Pulmonary artery endothelial cell (primary cell): Measurements from ENCODE around the gene DHX34. TPM values are rescaled to one million over a fixed set of nuclear protein-coding genes. Genes with fewer than 3 reads are reported as not detected.
A peak's percentile ranks its signal among the peaks of the same experiment; 100 is the strongest.
"Not testable (repeated sequence)": the region's sequence is repeated elsewhere in the genome, so short reads cannot be mapped to it uniquely, and the experiment has no call there.

Source experiments
- DNase-seq: peaks from one replicate; pipeline ENCODE4 v3.0.0-alpha.2; 2011; ENCODE audit warnings: low read depth, low spot score
- total RNA-seq: library from RNA; depleted of rRNA; stranded (reverse); fragments of >200 nt; gene quantifications from 2 replicates; pipeline ENCODE4 v1.2.3, GENCODE V29; 2014

The DHX34 gene
- total RNA-seq, 1 donor from 2014 or later = 7.1 TPM

DNA sequence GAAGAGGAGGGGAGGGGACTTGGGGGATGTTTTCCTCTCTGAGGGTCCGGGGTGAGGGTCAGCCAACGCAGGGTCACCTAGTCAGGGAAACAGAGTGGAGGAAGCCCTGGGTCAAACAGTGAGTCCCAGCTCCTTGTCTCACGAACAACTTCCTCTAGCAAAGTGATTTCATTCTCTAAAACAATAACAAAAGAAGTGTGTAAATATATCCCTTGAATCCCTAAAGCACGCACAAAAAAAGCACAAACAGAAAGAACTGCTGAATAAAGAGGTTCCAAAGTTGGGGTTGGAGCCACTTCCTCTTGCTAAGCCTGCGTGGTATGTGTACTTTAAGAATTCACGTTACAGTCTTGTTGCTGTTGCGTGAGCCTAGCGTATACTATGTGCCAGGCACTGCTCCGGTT, 18.6 kb upstream of the DHX34 start:
- peak; percentile 4 for DNase-seq

DNA sequence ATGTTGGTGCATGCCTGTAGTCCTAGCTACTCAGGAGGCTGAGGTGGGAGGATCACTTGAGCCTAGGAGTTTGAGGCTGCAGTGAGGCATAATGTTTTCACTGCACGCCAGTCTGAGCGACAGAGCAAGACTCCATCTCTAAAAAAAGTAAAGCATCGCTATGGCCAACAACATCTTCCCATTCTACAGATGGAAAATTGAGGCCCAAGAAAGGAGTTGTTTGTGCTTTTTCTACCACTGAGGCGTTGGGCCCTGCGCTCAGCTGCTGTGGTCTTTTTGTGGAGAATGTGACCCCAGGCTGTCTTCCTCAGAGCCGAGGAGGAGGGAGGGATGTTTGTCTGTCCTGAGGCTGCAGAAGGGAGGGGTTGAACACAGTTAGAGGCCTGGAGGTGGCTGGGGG, 17.6 kb upstream of the DHX34 start:
- DNase-seq = no peak

DNA sequence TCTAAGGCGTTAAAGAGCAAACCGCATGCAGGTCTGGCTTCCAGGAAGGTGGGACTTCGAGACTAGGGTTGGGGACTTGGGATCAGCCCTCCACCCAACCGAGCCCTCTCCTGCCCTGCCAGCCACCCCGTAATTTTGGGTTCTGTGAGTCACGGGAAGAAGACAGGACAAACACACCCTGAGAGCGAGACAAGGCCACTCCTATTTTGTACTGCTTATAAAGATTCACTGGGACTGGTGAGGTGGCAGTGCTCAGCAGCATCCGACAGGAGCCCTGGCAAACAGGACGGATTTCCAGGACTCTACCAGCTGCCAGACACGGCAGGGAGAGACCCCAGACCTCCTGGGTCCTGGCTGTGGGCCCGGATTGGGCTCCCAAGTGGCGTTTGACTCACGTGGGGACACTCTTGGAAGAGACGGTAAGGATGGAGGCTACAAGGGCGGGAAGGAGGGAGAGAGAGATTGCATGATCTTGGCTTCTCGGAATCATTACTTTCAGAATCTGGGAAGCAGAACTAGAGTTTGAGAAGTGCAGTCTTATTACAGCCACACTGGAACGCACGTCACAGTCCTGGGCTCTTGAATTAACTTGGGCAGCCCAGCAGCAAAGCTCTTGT, 17.1 kb upstream of the DHX34 start, which contains the start of gene C5AR2:
Gene C5AR2 (plus strand): TSS at position 245 of the 617 bp plus-strand sequence. CDS start 8,625 bp downstream, outside the sequence.
- no peak for DNase-seq

DNA sequence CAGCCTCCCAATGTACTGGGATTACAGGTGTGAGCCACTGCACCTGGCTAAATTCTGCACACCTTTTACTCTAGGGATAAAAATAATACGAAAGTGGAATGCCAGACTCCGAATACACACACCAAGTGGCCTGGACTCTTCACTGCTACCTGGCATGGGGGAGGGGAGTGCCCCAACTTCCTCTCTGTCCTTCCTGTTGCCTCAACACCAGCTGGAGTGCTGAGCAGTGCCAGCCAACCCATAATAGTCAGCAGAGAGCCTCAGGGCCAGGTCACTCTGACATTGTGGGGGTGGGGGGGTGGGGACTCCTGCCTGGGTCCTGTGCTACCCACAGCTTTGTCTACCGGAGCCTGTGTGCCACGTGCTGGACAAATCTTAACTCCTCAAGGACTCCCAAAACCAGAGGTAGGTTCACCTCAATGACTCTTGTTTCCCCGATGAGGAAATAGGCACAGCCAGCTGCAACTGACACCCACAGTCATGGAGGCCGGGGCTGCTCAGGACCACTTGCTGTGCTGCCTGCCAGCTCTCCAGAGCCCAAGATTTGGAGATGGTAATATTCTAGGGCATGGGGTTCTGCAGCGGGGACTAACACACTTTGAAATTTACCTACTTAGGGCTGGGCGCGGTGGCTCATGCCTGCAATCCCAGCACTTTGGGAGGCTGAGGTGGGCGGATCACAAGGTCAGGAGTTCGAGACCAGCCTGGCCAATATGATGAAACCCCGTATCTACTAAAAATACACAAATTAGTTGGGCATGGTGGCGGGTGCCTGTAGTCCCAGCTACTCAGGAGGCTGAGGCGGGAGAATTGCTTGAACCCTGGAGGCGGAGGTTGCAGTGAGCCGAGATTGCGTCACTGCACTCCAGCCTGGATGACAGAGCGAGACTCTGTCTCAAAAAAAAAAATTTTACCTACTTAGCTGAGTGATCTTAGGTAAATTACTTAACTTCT, 12.1 kb upstream of the DHX34 start:
- not testable (repeated sequence) for DNase-seq

DNA sequence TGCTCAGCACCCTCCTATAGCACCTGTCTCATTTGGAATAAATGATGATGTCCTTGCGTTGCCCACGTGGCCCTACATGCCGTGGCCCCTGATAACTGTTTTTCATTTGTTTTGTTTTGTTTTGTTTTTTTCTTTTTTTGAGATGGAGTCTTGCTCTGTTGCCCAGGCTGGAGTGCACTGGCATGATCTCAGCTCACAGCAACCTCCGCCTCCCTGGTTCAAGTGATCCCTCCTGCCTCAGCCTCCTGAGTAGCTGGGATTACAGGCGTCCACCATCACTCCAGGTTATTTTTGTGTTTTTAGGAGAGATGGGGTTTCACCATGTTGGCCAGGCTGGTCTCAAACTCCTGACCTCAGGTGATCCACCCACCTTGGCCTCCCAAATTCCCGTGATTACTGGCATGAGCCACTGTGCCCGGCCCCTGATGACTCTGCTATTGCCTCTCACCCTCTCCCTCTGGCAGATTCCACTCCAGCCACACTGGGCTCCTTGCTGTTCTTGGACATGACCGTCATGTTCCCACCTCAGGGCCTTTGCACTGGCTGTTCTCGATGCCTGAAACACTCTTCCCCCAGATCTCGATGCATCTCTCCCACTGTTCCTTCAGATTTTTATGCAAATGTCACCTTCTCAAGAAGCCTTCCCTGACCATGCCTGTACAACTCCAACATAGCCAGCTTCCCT, 9.8 kb upstream of the DHX34 start:
- no peak for DNase-seq

DNA sequence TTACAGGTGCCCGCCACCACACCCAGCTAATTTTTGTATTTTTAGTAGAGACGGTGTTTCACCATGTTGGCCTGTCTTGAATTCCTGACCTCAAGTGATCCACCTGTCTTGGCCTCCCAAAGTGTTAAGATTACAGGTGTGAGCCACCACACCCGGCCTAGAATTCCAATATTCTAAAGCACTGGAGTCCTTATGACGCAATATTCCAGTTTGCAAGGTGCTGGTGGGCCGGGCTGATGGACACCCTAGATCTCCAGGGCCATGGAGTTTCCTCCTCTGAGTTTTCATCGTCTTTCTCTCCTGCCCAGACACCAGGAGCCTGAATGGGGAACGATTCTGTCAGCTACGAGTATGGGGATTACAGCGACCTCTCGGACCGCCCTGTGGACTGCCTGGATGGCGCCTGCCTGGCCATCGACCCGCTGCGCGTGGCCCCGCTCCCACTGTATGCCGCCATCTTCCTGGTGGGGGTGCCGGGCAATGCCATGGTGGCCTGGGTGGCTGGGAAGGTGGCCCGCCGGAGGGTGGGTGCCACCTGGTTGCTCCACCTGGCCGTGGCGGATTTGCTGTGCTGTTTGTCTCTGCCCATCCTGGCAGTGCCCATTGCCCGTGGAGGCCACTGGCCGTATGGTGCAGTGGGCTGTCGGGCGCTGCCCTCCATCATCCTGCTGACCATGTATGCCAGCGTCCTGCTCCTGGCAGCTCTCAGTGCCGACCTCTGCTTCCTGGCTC, 8.5 kb upstream of the DHX34 start:
- no peak for DNase-seq

DNA sequence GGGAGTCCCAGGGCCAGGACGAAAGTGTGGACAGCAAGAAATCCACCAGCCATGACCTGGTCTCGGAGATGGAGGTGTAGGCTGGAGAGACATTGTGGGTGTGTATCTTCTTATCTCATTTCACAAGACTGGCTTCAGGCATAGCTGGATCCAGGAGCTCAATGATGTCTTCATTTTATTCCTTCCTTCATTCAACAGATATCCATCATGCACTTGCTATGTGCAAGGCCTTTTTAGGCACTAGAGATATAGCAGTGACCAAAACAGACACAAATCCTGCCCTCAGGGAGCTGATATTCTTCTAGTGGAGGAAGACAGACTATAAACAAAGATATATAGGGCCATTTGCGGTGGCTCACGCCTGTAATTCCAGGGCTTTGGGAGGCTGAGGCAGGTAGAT, 7.4 kb upstream of the DHX34 start:
- DNase-seq = no peak

DNA sequence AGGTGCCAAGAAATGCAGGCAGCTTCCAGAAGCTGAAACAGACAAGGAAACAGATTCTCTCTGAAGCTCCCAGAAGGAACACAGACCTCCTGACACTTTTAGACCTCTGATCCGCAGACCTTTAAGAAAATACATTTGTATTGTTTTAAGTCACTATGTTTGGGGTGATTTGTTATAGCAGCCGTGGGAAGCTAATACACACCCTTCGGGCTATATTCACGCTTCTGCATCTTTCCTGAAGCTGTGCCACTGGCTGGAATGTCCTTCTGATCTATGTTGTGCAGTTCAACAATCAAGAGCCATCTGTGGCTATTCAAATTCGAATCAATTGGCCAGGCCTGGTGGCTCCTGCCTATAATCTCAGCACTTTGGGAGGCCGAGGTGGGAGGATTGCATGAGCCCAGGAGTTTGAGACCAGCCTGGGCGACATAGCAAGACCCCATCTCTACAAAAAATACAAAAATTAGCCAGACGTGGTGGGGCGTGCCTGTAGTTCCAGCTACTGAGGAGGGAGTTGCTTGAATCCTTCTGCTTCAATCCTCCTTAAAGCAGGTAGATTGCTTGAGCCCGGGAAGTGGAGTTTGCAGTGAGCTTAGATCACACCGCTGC, 5.8 kb upstream of the DHX34 start:
- DNase-seq = no peak

DNA sequence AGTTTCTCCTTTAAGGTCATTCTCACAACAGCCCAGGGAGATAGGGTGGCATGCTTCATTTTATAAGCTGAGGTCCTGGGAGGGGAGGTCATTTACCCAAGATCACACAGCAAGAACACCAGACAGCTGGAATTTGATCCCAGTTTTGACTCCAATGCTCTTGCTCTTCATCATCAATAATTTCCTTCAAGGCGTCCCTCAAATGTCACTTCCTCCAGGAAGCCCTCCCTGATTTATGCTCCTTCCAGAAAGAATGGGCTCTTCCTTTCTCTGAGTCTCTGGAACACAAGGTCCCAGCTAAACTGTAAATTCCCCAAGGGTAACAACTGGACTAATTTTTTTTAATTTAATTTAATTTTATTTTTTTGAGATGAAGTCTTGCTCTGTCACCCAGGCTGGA, 4.7 kb upstream of the DHX34 start:
- no peak for DNase-seq

DNA sequence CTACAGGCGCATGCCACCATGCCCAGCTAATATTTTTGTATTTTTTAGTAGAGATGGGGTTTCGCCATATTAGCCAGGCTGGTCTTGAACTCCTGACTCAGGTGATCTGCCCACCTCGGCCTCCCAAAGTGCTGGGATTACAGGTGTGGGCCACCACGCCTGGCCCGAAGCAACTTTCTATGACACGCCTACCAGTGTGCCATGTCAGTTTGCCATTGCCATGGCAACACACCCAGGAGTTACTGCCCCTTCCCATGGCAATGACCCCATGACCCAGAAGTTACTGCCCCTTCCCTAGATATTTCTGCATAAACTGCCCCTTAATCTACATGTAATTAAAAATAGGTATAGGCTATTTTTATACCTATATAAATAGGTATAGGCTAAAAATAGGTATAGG, 3.1 kb upstream of the DHX34 start:
- not testable (repeated sequence) for DNase-seq

DNA sequence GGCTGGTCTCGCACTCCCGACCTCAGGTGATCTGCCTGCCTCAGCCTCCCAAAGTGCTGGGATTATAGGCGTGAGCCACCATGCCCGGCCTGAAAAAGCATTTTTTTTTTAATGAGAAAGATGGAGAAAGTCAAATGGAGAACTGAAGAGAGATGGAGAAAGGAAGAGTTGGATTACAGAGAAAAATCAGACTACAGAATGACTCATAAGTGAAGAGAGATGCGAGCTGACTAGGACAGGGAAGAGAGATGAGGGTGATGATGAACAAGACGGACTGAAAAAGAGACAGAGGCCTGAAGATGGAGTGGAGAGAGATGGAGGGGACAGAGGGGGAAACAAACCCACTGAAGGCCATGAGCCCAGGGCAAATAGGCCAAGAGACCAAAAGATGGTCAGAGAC, 1.5 kb downstream of the DHX34 start:
- DNase-seq = no peak

DNA sequence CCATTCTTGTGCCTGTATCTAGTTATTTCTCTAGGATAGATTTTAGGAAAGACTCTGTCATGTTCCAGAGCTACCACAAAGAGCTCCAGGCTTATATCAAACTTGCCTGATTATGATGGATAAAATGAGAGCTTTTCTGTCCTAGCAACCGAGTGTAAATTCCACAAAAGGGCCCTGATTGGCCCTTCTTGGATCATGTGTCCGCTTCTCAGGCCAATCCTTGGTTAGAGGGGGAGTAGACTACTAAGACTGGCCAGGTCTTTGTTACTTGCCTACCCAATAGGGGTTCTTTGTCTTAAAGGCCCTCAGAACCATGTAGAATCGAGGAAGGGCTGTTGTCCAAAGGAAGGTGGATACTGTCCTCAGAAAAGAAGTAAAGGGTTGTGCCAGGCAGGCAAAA, 2.4 kb downstream of the DHX34 start:
- DNase-seq = peak; percentile 11

DNA sequence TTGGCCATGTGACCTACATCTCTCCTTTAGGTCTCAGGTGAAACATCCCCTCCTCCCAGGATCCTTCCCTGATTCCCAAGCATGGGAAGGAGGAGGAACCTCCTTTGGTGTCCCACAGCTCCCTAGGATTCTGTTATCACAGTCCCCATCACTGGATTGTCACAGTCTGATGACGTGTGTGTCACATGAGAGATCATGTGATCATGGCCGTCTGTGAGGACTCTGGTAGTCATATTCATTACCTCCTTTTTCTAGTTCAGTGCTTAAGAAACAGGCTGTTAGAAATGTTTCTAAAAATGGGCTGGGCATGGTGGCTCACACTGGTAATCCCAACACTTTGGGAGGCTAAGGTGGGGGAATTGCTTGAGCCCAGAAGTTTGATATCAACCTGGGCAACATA, 3.0 kb downstream of the DHX34 start:
- DNase-seq = no peak

DNA sequence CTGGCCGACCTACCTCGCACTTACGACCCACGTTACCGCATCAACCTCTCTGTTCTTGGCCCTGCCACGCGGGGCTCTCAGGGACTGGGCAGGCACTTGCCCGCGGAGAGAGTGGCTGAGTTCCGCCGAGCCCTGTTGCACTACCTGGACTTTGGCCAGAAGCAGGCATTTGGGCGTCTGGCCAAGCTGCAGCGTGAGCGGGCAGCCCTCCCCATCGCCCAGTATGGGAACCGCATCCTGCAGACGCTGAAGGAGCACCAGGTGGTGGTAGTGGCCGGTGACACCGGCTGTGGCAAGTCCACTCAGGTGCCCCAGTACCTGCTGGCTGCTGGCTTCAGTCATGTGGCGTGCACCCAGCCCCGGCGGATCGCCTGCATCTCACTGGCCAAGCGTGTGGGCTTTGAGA, 4.2 kb downstream of the DHX34 start:
- DNase-seq = no peak

DNA sequence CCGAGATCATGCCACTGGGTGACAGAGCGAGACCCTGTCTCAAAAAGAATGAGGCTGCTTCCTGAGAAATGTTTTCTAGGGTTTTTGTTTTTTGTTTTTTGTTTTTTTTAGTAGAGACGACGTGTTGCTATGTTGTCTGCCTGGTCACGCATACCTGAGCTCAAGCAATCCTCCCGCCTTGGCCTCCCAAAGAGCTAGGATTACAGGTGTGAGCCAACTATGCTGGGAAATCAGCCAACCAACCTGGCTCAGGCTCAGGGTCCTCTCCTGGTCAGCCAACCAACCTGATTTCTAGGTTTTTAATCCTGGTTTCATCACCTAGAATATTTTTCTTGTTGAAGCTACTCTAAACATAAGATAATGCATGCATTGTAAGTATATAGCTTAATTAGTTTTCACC, 7.8 kb downstream of the DHX34 start:
- no peak for DNase-seq

DNA sequence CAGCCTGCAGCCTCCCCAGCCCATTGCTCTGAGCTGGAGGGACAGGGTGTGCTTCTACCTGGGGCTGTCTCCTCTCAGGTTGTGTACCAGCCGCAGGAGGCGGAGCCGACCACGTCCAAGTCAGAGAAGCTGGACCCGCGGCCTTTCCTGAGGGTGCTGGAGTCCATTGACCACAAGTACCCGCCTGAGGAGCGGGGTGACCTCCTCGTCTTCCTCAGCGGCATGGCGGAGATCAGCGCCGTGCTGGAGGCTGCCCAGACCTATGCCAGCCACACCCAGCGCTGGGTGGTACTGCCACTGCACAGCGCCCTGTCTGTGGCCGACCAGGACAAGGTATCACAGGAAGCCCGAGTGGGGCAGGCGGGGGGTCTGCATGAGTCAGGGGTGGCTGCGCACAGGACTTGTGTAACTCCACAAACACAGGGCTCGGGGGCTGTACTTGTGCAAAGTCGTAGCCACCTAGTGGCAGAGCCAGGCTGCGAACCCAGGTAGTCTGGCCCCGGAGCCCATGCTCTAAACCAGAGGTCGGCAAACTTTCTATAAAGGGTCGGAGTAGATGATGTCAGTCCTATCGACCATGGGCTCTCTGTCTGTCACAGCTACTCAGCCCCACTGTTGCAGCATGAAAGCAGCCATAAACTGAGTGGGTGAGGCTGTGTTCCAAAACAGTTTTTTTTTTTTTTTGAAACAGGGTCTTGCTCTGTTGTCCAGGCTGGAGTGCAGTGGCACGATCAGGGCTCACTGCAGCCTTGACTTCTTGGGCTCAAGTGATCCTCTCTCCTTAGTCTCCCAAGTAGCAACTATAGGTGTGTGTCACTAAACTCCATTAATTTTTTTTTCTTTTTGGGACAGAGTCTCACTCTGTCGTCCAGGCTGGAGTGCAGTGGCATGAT, 8.9 kb downstream of the DHX34 start:
- no peak for DNase-seq

DNA sequence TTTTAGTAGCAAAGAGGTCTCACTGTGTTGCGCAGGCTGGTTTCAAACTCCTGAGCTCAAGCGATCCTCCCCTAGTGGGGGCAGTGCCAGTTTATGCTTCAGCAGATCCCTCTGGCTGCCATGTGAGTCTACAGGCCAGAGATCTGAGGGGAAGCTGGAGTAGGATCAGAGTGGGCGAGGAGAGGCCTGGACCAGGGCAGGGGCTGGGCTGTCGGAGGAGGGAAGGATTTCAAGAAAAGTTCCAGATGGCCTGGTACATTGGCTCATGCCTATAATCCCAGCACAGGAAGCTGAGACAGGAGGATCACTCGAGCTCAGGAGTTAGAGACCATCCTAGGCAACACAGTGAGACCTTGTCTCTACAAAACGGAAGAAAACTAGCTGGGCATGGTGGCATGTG, 9.8 kb downstream of the DHX34 start:
- DNase-seq = no peak

DNA sequence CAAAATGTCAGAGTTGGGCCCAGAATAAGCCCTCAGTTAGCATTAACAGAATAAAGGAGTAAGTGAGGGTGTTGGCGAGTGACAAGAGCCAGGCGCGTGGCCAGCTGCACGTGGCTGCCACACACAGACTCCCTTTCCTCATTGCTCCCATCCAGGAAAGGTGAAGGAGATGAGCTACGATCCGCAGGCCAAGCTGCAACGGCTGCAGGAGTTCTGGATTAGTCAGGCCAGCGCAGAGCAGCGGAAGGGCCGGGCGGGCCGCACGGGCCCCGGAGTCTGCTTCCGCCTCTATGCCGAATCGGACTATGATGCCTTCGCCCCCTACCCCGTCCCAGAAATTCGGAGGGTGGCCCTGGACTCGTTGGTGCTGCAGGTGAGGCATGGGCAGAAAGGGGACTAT, 13.2 kb downstream of the DHX34 start:
- no peak for DNase-seq

DNA sequence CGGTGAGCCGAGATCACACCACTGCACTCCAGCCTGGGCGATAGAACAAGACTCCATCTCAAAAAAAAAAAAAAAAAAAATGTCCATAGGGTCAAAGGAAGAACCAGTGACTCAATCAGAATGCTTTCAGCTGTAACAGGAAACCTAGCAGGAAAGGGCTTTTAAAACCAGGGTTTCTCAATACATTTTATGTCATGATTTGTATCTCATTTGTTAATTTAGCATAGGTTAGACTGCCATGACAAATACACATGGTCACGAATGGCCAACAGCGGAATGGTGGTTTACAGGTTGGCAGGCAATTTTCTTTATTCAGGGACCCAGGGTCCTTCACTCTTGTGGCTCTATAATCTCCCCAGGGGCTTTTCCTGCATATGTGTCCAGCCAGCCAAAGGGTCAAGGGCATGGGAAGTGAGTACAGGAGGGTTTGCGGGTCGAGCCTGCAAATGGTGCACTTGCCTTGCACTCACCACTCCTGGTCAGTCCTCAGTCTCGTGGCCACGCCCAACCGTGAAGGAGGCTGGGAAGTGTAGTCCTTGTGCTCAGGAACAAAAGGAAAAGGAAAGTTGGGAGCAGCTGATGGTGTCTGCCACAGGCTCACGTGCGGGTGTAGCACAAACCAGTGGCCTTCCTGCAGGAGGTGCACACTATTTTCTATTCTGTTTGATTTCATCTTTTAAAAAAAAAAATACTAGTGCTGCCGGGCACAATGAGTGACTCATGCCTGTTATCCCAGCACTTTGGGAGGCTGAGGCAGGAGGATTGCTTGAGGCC, 14.8 kb downstream of the DHX34 start:
- DNase-seq = peak; percentile 59
